ENCODE measurements around the gene CPED1.

- TF ChIP-seq CTCF (tag by site-specific recombination; IDR thresholded peaks at IDR 0.05) (no peak), HOXD13 (CRISPR knock-in tag; IDR thresholded peaks at IDR 0.05; ENCODE audit: borderline replicate concordance) (no peak), ZBTB8A (tag by site-specific recombination; IDR thresholded peaks at IDR 0.05) (no peak), SP2 (tag by site-specific recombination; IDR thresholded peaks at IDR 0.05) (no peak), ZNF707 (tag by site-specific recombination; IDR thresholded peaks at IDR 0.05) (no peak), ZFP41 (tag by site-specific recombination; IDR thresholded peaks at IDR 0.05; ENCODE audit: borderline replicate concordance) (no peak), ZNF785 (tag by site-specific recombination; IDR thresholded peaks at IDR 0.05) (no peak), ZNF544 (tag by site-specific recombination; IDR thresholded peaks at IDR 0.05) (no peak)
Measured at GRCh38 chr7:121002048-121002756, 13.7 kb downstream of the CPED1 start.
